GM10266 (cell line): ENCODE results near the gene CDYL2.
"Not testable (repeated sequence)": the region's sequence is repeated elsewhere in the genome, so short reads cannot be mapped to it uniquely, and the experiment has no call there.

ENCODE experiments used
- DNase-seq: peaks from one replicate; pipeline ENCODE4 v3.0.0; 2012; ENCODE audit errors: extremely low spot score
- CTCF ChIP-seq: IDR thresholded peaks from 2 replicates; pipeline ENCODE4 v1.5.1; 2012; ENCODE audit warnings: mild to moderate bottlenecking, low read depth; ENCODE audit not compliant: control insufficient read depth, insufficient read depth; ENCODE audit errors: missing control alignments

Gene CDYL2

DNA sequence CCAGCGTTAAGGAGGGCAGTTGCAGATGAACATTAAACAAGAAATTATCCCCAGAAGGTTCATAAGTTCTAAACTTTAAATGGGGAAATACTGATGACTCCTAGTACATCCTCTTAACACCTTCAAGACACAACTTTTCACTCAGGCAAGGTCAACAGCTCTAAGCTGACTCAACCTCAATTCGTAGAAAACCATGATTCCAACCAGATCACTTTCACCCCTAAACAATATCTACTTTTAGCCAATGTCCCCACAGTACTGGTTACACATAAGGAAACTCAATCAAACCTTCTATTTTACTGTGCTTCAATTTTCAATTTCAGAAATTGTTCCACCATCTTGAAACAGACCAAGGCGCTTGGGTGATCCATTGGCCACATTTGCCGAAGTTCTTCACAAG, 2.3 kb downstream of the CDYL2 start:
- DNase-seq: no peak
- no peak for TF ChIP-seq CTCF

DNA sequence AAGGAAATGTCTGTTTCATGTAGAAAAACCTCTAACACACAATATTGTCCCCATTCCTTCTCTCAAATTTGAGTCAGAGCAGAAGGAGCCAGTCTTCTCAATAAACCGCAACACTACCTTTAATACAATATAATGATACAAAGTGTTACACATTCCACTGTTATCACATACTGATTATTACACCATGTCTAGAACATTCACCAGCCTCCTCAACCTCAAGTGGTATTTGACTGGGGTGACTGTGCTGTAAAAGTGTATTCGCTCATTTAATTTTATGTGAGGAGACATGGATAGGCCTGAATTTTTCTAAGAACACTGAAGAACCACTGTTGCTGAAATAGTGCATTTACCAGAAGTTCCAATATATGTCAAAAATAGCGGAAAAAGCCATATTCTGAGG, 10.3 kb downstream of the CDYL2 start:
- TF ChIP-seq CTCF: no peak
- no peak for DNase-seq

DNA sequence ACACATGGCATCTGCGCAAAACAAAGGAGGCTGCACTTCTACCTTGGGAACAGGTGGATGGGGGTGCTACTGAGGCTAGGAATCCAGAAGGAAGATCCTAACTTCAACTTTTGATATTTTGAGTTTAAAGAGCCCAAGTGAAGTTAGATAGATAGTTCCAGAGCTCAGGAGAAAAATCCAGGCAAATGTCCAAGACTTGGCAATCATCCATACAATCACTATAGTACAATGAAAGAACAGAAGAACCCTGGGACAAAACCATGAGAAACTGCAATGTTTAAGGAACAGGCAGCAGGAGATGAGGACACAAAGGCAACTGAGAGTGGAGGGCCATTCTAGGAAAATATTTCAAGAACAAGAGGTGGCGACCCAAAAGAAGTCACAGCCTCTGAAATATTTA, 12.4 kb downstream of the CDYL2 start:
- no peak for DNase-seq
- no peak for TF ChIP-seq CTCF

- no peak for TF ChIP-seq CTCF
- no peak for DNase-seq
Measured at GRCh38 chr16:80791411-80791810, 13.0 kb downstream of the CDYL2 start.

DNA sequence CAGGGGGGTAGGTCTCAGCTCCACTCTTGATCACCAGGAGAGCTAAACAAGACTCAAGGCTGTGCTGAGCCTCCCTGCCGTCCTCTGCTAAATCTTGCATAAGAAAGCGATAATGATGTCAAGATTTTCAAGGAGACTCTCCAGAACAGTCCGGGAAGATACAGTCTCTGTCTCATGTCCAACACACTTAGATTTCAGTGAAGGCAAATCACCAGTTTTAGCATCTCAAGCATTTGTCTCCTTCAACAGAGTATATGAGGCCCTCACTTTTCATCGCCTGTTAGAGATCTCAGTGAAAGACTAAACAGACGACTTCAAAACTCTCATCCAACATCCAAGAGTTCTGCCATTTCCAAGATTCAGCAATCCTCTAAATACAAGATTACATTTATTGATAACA, 13.6 kb downstream of the CDYL2 start:
- TF ChIP-seq CTCF: no peak
- DNase-seq: no peak

DNA sequence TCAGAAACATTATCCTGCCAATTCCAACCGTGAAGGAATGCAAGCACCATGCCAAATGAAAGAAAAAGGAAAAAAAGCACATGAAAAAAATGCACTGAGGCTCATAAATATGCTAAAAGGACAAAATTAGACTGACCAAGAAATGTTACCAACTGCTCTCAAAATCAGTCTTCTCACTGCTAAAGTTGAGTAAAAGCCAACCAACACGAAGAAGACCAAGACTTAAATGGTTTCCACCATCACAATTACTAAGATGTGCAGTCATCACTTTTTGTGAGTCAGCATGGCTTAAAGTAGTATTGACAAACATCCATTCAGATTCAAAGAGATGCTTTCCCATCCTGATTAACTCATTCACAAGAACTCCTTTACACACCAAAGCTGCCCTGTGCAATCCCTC, 16.4 kb downstream of the CDYL2 start:
- TF ChIP-seq CTCF: no peak
- no peak for DNase-seq

- not testable (repeated sequence) for DNase-seq
Measured at GRCh38 chr16:80786561-80786960, 17.8 kb downstream of the CDYL2 start.

DNA sequence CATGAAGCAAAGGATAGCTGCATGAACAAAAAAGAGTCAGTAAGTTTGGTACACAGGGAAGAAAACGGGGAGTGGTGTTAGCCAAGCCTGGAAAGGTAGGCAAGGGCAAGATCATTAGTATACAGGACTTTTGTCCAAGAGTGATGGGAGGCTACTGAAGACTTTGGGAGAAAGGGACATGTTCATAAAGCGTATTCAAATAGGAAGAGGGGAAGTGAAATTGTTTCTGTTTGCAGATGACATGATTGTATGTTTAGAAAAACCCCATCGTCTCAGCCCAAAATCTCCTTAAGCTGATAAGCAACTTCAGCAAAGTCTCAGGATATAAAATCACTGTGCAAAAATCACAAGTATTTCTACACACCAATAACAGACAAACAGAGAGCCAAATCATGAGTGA, 19.4 kb downstream of the CDYL2 start:
- no peak for TF ChIP-seq CTCF
- DNase-seq: no peak
